ENCODE results near the gene TRIM2.

DNA sequence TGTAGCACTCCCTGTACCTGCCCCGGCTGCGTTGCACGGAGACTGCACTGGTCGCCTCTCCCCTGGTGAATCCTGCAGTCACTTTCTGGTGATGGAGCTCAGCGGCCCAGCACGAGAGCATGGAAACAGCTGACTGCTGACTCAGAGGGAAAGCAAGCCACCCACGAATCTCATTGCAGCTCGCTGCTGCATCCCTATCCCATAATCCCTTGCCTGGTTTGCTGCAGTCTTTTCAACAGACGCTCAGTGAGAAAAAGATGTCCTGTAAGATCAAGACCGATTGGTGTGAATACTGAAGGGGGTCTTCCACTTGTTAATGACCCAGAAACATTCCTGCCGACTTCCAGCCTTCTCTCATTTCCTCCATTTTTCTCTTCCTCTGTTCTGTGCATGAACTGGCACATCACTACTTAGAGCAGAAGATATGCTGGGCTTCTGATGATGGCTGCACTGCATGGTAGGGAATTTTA is 52.9 kb downstream of the TRIM2 start:
- 0 out of 2 replicates have a peak, but pooled peaks have one; percentile 31 for TF ChIP-seq TAF1 (IDR thresholded peaks at IDR 0.05; ENCODE audit: borderline replicate concordance, insufficient read depth, low read length)
- peak; percentile 72; the same call in 1 of the 2 replicates for TF ChIP-seq POLR2AphosphoS5 (IDR thresholded peaks at IDR 0.05; ENCODE audit: low read depth, low read length)
- 0 out of 2 replicates have a peak, but pooled peaks have one; percentile 73 for TF ChIP-seq SIN3A (IDR thresholded peaks at IDR 0.05; ENCODE audit: borderline replicate concordance, insufficient read depth, low read length)
- TF ChIP-seq FOXP2 (optimal IDR thresholded peaks at IDR 0.05; ENCODE audit: borderline replicate concordance, extremely low read depth, extremely low read length, insufficient read depth): peak; percentile 87
- TF ChIP-seq, protein P1, sequence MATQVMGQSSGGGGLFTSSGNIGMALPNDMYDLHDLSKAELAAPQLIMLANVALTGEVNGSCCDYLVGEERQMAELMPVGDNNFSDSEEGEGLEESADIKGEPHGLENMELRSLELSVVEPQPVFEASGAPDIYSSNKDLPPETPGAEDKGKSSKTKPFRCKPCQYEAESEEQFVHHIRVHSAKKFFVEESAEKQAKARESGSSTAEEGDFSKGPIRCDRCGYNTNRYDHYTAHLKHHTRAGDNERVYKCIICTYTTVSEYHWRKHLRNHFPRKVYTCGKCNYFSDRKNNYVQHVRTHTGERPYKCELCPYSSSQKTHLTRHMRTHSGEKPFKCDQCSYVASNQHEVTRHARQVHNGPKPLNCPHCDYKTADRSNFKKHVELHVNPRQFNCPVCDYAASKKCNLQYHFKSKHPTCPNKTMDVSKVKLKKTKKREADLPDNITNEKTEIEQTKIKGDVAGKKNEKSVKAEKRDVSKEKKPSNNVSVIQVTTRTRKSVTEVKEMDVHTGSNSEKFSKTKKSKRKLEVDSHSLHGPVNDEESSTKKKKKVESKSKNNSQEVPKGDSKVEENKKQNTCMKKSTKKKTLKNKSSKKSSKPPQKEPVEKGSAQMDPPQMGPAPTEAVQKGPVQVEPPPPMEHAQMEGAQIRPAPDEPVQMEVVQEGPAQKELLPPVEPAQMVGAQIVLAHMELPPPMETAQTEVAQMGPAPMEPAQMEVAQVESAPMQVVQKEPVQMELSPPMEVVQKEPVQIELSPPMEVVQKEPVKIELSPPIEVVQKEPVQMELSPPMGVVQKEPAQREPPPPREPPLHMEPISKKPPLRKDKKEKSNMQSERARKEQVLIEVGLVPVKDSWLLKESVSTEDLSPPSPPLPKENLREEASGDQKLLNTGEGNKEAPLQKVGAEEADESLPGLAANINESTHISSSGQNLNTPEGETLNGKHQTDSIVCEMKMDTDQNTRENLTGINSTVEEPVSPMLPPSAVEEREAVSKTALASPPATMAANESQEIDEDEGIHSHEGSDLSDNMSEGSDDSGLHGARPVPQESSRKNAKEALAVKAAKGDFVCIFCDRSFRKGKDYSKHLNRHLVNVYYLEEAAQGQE (IDR thresholded peaks at IDR 0.05; ENCODE audit: insufficient read depth in 1 of 2, low read depth in 2 of 2, low read length in 2 of 2): no peak
